ENCODE data around the gene KANSL1L.

- TF ChIP-seq CTCF (optimal IDR thresholded peaks at IDR 0.05 in 1 of 3, IDR thresholded peaks at IDR 0.05 in 1 of 3, conservative IDR thresholded peaks at IDR 0.05 in 1 of 3; ENCODE audit: extremely low read depth in 1 of 3, insufficient read depth in 2 of 3, low read length in 3 of 3) (no peak), EZH2 (IDR thresholded peaks at IDR 0.05; ENCODE audit: low read length) (no peak)
These were observed 13.7 kb downstream of the KANSL1L start for GRCh38 chr2:210157526-210157925.

Measured in keratinocyte (primary cell).